GM12873 (cell line): ENCODE measurements around the gene SEMG2.

Experiments
- TF ChIP-seq, protein P1 (sequence below): IDR thresholded peaks from 2 replicates; pipeline ENCODE4 v1.5.1; 2012; ENCODE audit warnings: low read depth, mild to moderate bottlenecking, moderate library complexity, low read length, control low read depth; ENCODE audit not compliant: insufficient read depth; ENCODE audit errors: missing control alignments

Gene SEMG2, protein sequence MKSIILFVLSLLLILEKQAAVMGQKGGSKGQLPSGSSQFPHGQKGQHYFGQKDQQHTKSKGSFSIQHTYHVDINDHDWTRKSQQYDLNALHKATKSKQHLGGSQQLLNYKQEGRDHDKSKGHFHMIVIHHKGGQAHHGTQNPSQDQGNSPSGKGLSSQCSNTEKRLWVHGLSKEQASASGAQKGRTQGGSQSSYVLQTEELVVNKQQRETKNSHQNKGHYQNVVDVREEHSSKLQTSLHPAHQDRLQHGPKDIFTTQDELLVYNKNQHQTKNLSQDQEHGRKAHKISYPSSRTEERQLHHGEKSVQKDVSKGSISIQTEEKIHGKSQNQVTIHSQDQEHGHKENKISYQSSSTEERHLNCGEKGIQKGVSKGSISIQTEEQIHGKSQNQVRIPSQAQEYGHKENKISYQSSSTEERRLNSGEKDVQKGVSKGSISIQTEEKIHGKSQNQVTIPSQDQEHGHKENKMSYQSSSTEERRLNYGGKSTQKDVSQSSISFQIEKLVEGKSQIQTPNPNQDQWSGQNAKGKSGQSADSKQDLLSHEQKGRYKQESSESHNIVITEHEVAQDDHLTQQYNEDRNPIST

DNA sequence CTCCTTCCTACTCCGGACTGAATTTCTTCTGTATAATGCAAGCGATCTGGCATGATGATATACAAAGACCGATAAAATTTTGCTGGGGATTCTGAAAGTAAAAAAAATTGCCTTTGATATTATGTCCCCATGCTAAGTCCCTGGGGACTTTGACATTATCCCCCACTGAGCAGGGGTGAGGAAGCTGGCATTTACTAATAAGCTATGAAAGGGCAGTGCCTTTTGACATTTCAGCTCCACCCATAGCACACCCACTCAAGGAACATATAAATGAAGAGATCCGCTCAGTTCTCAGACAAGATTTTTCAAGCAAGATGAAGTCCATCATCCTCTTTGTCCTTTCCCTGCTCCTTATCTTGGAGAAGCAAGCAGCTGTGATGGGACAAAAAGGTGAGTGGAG is at the start of gene SEMG2:
Gene SEMG2 (plus strand): TSS at position 298 of the 400 bp plus-strand sequence. CDS start 17 bp downstream, at position 315.
- TF ChIP-seq, protein P1, sequence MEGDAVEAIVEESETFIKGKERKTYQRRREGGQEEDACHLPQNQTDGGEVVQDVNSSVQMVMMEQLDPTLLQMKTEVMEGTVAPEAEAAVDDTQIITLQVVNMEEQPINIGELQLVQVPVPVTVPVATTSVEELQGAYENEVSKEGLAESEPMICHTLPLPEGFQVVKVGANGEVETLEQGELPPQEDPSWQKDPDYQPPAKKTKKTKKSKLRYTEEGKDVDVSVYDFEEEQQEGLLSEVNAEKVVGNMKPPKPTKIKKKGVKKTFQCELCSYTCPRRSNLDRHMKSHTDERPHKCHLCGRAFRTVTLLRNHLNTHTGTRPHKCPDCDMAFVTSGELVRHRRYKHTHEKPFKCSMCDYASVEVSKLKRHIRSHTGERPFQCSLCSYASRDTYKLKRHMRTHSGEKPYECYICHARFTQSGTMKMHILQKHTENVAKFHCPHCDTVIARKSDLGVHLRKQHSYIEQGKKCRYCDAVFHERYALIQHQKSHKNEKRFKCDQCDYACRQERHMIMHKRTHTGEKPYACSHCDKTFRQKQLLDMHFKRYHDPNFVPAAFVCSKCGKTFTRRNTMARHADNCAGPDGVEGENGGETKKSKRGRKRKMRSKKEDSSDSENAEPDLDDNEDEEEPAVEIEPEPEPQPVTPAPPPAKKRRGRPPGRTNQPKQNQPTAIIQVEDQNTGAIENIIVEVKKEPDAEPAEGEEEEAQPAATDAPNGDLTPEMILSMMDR: no peak

DNA sequence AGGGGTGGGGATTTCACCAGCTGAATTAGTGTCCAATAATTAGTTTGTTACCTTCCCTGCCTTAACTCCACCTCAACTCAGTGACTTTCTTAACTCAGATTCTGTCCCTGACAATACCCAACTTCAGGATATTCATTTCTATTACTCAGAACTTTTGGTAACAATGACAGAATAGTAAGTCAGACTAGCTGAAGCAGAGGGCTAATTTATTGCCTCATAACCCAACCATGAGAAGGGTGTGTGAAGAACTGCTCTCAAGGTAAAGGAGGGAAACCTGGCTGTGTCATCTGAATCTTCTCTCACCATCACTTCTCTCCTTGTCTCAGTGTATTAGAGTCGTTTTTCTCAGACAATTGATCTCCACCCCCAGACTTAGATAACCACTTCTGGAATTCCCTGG is 47.7 kb upstream of the SEMG2 start:
- TF ChIP-seq, protein P1: no peak

DNA sequence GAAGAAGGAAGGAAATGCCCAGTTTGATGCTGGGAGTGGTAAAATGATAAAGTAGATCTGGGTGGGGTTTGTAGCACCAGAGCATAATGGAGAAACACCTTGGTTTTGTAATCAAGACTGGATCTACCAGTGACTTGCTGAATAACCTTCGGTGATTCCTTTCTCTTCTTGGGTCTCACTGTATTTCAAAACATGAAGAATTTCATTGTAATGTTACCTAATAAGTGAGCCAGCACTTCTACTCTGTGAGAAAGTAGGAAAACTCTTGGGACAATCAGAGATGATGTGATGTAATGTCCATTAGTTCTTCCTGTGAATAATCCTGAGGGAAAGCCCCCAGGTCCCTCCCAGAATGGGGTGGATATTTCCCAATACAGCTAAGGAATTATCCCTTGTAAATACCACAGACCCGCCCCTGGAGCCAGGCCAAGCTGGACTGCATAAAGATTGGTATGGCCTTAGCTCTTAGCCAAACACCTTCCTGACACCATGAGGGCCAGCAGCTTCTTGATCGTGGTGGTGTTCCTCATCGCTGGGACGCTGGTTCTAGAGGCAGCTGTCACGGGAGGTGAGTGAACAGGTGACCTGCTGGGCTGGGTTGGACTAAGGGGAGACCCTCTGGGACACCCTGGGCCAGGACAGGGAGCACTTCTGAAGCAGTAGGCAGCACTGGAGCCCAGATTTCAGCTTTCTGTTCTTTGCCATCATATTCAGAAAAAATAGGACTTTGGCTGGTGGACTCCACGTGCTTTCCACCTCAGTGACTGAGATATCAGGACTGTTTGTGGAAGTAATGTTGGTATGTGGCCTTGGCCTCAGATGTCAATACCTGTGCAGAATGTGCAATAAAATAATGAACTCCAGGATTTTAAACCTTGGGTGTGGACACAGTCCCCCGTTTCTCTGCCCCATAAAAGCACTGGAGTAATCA is 46.5 kb upstream of the SEMG2 start, which contains the start of gene PI3:
Gene PI3 (plus strand): TSS at position 469 of the 931 bp plus-strand sequence. CDS start 21 bp downstream, at position 490.
- TF ChIP-seq, protein P1: no peak

DNA sequence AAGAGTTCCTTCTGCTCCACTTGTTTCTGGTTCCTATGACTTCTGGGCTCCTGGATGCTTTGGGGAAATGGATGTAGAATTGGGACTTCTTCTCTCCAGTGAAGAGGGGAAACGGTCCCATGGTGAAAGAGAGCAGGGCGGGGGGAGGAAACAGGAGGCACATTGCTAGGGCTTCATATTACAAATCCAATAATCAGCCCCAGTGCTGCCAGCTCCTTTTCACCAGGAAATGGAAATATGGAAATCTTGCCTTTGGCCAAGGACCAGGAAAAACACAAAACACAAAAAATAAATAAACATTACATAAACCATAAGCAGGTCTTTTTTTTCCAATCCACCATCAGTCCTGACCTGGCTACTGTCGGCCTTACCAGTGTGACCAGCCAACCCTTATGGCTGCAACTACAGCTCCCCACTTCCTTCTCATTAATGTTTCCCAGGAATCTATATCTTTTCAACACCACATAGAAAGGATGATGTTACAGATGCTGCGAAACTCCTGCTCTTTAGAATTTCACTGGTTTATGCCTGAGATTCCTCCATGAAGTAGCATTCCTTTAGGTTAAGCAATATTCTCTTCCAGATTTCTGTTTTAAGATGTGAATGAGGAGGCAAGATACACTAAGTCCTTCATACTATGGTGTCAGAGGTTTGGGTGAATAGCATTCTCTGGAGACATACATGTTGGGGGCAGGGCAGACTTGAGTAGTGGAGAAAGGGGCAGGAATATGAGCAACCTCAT is 44.5 kb upstream of the SEMG2 start:
- TF ChIP-seq, protein P1: no peak

DNA sequence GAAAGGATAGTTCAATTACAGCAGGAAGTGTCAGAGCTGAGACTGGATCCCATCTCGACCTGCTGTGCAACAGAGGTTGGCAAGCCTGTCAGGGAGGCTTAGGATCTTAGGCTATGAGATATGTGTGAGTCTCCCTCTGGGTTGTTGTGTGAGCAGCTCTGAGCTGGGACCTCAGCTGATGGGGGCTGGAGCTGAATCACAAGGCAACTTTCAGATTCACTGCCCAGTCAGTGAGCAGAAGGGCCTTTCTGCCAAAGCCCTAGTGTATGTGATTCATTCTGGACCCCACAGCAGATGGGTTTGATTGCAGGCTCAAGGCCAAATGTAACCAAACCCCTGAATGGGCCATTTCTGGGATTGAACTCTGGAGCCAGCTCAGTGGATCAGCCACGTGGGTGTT is 42.0 kb upstream of the SEMG2 start:
- TF ChIP-seq, protein P1: no peak

DNA sequence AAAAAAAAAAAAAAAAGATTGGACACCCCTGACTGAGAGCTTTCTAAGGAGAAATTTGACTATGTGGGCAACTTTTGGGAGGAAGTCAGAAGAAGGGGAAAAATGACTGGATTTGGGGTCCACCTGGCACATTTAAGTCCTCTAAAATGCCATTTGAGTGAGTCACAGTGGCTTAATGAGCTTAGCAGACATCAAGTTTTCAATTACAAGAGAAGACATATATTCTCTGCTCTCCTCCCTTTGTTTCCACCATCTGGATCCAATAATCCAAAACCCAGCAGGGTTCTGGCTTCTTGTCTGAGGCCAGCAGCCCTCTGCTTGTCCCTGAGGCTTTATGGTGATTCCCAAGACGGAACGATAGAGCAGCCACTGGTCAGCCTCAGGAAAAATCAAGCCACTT is 39.5 kb upstream of the SEMG2 start:
- TF ChIP-seq, protein P1: no peak
